WTC11 (cell line): ENCODE results near the gene MSLN. TPM values are rescaled to one million over a fixed set of nuclear protein-coding genes. Genes with fewer than 3 reads are reported as not detected.

Experiments used
- ATAC-seq: fragments of 200-7000 bp; cut with Tn5 transposase; 2 replicates; pipeline ENCODE4 v1.10.0; 2021; ENCODE audit warnings: mild to moderate bottlenecking, moderate library complexity
- CTCF ChIA-PET: fragments of 300-600 bp; sonication (Branson Sonifier 250); formaldehyde crosslinking; loops from one replicate; lab custom pipeline; 2021; ENCODE audit warnings: antibody characterized with exemption; lab: Charles Lee
- POLR2A ChIA-PET: fragments of 350-600 bp; sonication (Branson Sonifier 250); formaldehyde crosslinking; loops from one replicate; lab custom pipeline; 2021; ENCODE audit warnings: antibody characterized with exemption; lab: Charles Lee
- DNase-seq: peaks from one replicate; pipeline ENCODE4 v3.0.0; 2021; ENCODE audit warnings: low spot score
- H3K27ac Mint-ChIP-seq: 2 replicates; pipeline ENCODE4 v1.8.0; 2021; ENCODE audit warnings: mixed read lengths
- H3K27me3 Mint-ChIP-seq: 2 replicates; pipeline ENCODE4 v1.8.0; 2021; ENCODE audit warnings: low read depth, mild to moderate bottlenecking, moderate library complexity, mixed read lengths
- H3K36me3 Mint-ChIP-seq: 2 replicates; pipeline ENCODE4 v1.8.0; 2021; ENCODE audit warnings: mixed read lengths
- H3K4me1 Mint-ChIP-seq: 2 replicates; pipeline ENCODE4 v1.8.0; 2022; ENCODE audit warnings: mixed read lengths
- H3K4me3 Mint-ChIP-seq: 2 replicates; pipeline ENCODE4 v1.8.0; 2021; ENCODE audit warnings: mild to moderate bottlenecking, moderate library complexity, mixed read lengths
- H3K9me3 Mint-ChIP-seq: 2 replicates; pipeline ENCODE4 v1.8.0; 2021; ENCODE audit warnings: mixed read lengths
- AR ChIP-seq: fragments of 250-450 bp; sonication (Bioruptor Pico); IDR thresholded peaks from 2 replicates; pipeline ENCODE4 v1.9.0; 2021; ENCODE audit warnings: mild to moderate bottlenecking
- CBFB ChIP-seq: sonication (generic); formaldehyde crosslinking; IDR thresholded peaks from 2 replicates; pipeline ENCODE4 v1.8.1; 2022; ENCODE audit warnings: mild to moderate bottlenecking, low read depth, missing genetic modification reagents
- CREM ChIP-seq: sonication (generic); formaldehyde crosslinking; IDR thresholded peaks from 2 replicates; pipeline ENCODE4 v1.8.1; 2022; ENCODE audit warnings: mild to moderate bottlenecking, missing genetic modification reagents, moderate library complexity
- FOXK1 ChIP-seq: sonication (generic); formaldehyde crosslinking; IDR thresholded peaks from 2 replicates; pipeline ENCODE4 v1.8.0; 2022; ENCODE audit warnings: mild to moderate bottlenecking, moderate library complexity, missing genetic modification reagents
- FOXP1 ChIP-seq: sonication (generic); formaldehyde crosslinking; IDR thresholded peaks from 2 replicates; pipeline ENCODE4 v1.8.0; 2022; ENCODE audit warnings: missing genetic modification reagents, mild to moderate bottlenecking, moderate library complexity, borderline replicate concordance
- JUN ChIP-seq: sonication (generic); formaldehyde crosslinking; IDR thresholded peaks from 2 replicates; pipeline ENCODE4 v1.8.0; 2023; ENCODE audit warnings: mild to moderate bottlenecking, missing genetic modification reagents
- MYBL2 ChIP-seq: sonication (generic); formaldehyde crosslinking; IDR thresholded peaks from 2 replicates; pipeline ENCODE4 v1.8.1; 2023; ENCODE audit warnings: mild to moderate bottlenecking, moderate library complexity, missing genetic modification reagents
- NFATC4 ChIP-seq: fragments of 250-450 bp; sonication (Bioruptor Pico); IDR thresholded peaks from 2 replicates; pipeline ENCODE4 v1.9.0; 2021; ENCODE audit warnings: mild to moderate bottlenecking
- NFE2L1 ChIP-seq: sonication (generic); formaldehyde crosslinking; IDR thresholded peaks from 2 replicates; pipeline ENCODE4 v1.8.1; 2023; ENCODE audit warnings: missing genetic modification reagents
- RORB ChIP-seq: fragments of 250-450 bp; sonication (Bioruptor Pico); IDR thresholded peaks from 2 replicates; pipeline ENCODE4 v1.9.0; 2021; ENCODE audit warnings: mild to moderate bottlenecking
- SOX15 ChIP-seq: fragments of 250-450 bp; sonication (Bioruptor Pico); IDR thresholded peaks from 2 replicates; pipeline ENCODE4 v1.9.0; 2021; ENCODE audit warnings: mild to moderate bottlenecking
- TCF7 ChIP-seq: sonication (generic); formaldehyde crosslinking; IDR thresholded peaks from 2 replicates; pipeline ENCODE4 v1.8.0; 2022; ENCODE audit warnings: mild to moderate bottlenecking, low read depth, missing genetic modification reagents, moderate library complexity
- ZBTB21 ChIP-seq: sonication (generic); formaldehyde crosslinking; IDR thresholded peaks from 2 replicates; pipeline ENCODE4 v1.8.1; 2023; ENCODE audit warnings: mild to moderate bottlenecking, missing genetic modification reagents, borderline replicate concordance
- ZMAT4 ChIP-seq: fragments of 250-450 bp; sonication (Bioruptor Pico); IDR thresholded peaks from 2 replicates; pipeline ENCODE4 v1.9.0; 2021; ENCODE audit warnings: mild to moderate bottlenecking
- ZNF532 ChIP-seq: fragments of 250-450 bp; sonication (Bioruptor Pico); IDR thresholded peaks from 2 replicates; pipeline ENCODE4 v1.9.0; 2021; ENCODE audit warnings: mild to moderate bottlenecking, borderline replicate concordance
- ZNF671 ChIP-seq: fragments of 250-450 bp; sonication (Bioruptor Pico); IDR thresholded peaks from 2 replicates; pipeline ENCODE4 v1.8.0; 2021; ENCODE audit warnings: mild to moderate bottlenecking
- total RNA-seq: library from RNA; stranded (reverse); gene quantifications from 3 replicates; pipeline ENCODE4 v1.2.3, GENCODE V29; 2021

The MSLN gene
- total RNA-seq, 1 experiment from 2014 or later = 0.20 TPM

- DNase-seq (no peak), ATAC-seq (no peak)
- Mint-ChIP-seq H3K9me3 (no peaks in the 10 kb centered on the region), H3K36me3 (peaks cover 9% of the 10 kb centered on the region; the same call in 1 of the 2 replicates), H3K4me3 (no peak overlapping the region), H3K4me1 (peaks cover 9% of the 10 kb centered on the region), H3K27ac (no peak overlapping the region), H3K27me3 (no peaks in the 10 kb centered on the region)
- CTCF ChIA-PET = interaction anchor here (3.2 to 4.0 kb wide), 2 partner anchors 13 to 51 kb away, joined by 13 to 19 read pairs; partner anchors contain the start of gene ANTKMT
- POLR2A ChIA-PET = no interaction called here
- no peak for TF ChIP-seq JUN (CRISPR knock-in tag)
- TF ChIP-seq CBFB (CRISPR knock-in tag) = no peak
- TF ChIP-seq CREM (CRISPR knock-in tag) = no peak
- TF ChIP-seq, all 79 proteins: peak for 0
These were observed 26.1 kb upstream of the MSLN start for GRCh38 chr16:734208-734980.

- TF ChIP-seq FOXK1 (no peak), MYBL2 (CRISPR knock-in tag) (no peak), SOX15 (CRISPR knock-in tag) (no peak), RORB (no peak)
- Mint-ChIP-seq H3K9me3 (no peaks in the 10 kb centered on the region), H3K27me3 (no peaks in the 10 kb centered on the region), H3K27ac (no peak overlapping the region), H3K4me3 (no peak overlapping the region), H3K4me1 (peaks cover 14% of the 10 kb centered on the region), H3K36me3 (peaks cover 9% of the 10 kb centered on the region; the same call in 1 of the 2 replicates)
- DNase-seq (no peak), ATAC-seq (no peak)
- CTCF ChIA-PET = interaction anchor here (0.7 to 4.0 kb wide), 3 partner anchors 14 to 50 kb away, joined by 3 to 19 read pairs (median 13); partner anchors contain the start of gene ANTKMT
- POLR2A ChIA-PET = no interaction called here
These were observed 25.3 kb upstream of the MSLN start for GRCh38 chr16:734981-735881.

GRCh38 chr16:735982-736453 lies 24.5 kb upstream of the MSLN start:
- Mint-ChIP-seq H3K4me1 (peaks cover 14% of the 10 kb centered on the region), H3K27me3 (no peaks in the 10 kb centered on the region), H3K27ac (no peak overlapping the region), H3K4me3 (no peak overlapping the region), H3K36me3 (peaks cover 9% of the 10 kb centered on the region; the same call in 1 of the 2 replicates), H3K9me3 (no peaks in the 10 kb centered on the region)
- ATAC-seq (no peak), DNase-seq (no peak)
- POLR2A ChIA-PET = no interaction called here
- no peak for TF ChIP-seq ZBTB21
- no peak for TF ChIP-seq NFATC4 (CRISPR knock-in tag)
- TF ChIP-seq FOXP1 (CRISPR knock-in tag) = no peak
- no peak for TF ChIP-seq NFE2L1 (CRISPR knock-in tag)
- TF ChIP-seq ZMAT4 (CRISPR knock-in tag) = no peak
- TF ChIP-seq MYBL2 (CRISPR knock-in tag) = no peak
- TF ChIP-seq TCF7 (CRISPR knock-in tag) = no peak
- TF ChIP-seq AR = no peak
- no peak for TF ChIP-seq ZNF532 (CRISPR knock-in tag)
- TF ChIP-seq ZNF671 (CRISPR knock-in tag) = no peak
- CTCF ChIA-PET = interaction anchor here (0.7 to 1.0 kb wide), 3 partner anchors 10 to 35 kb away, joined by 3 read pairs; partner anchors contain the start of gene CCDC78
